NK-92 (cell line): ENCODE results near the gene PNLIPRP1.

Source experiments
- DNase-seq: peaks from one replicate; lab custom pipeline; 2025; ENCODE audit not compliant: unreplicated experiment; lab: John Stamatoyannopoulos, UW

Gene PNLIPRP1

GRCh38 chr10:116629340-116629739 is 38.6 kb downstream of the PNLIPRP1 start:
- no peak for DNase-seq

- no peak for DNase-seq
These were observed 39.3 kb downstream of the PNLIPRP1 start for GRCh38 chr10:116630020-116630419.

- DNase-seq, result no peak
These were observed 41.1 kb downstream of the PNLIPRP1 start for GRCh38 chr10:116631871-116632295.

GRCh38 chr10:116632596-116633215 is 41.9 kb downstream of the PNLIPRP1 start:
- no peak for DNase-seq

GRCh38 chr10:116633216-116633600 is 42.4 kb downstream of the PNLIPRP1 start:
- DNase-seq, result no peak

GRCh38 chr10:116634126-116634975 is 43.6 kb downstream of the PNLIPRP1 start:
- DNase-seq, result no peak

- no peak for DNase-seq
These were observed 45.6 kb downstream of the PNLIPRP1 start for GRCh38 chr10:116636385-116636784.

- no peak for DNase-seq
These were observed 46.2 kb downstream of the PNLIPRP1 start for GRCh38 chr10:116636976-116637375.

GRCh38 chr10:116637830-116638229 is 47.1 kb downstream of the PNLIPRP1 start:
- DNase-seq, result no peak

GRCh38 chr10:116646502-116646901 is 55.7 kb downstream of the PNLIPRP1 start:
- no peak for DNase-seq

- no peak for DNase-seq
These were observed 58.1 kb downstream of the PNLIPRP1 start for GRCh38 chr10:116648903-116649302.

- no peak for DNase-seq
These were observed 63.1 kb downstream of the PNLIPRP1 start for GRCh38 chr10:116653885-116654284.

GRCh38 chr10:116654816-116655215 is 64.1 kb downstream of the PNLIPRP1 start:
- no peak for DNase-seq

GRCh38 chr10:116655568-116655967 is 64.8 kb downstream of the PNLIPRP1 start:
- no peak for DNase-seq

- no peak for DNase-seq
These were observed 65.3 kb downstream of the PNLIPRP1 start for GRCh38 chr10:116656044-116656443.

GRCh38 chr10:116657863-116658551 is 67.2 kb downstream of the PNLIPRP1 start:
- no peak for DNase-seq
